GM19395 (cell line): ENCODE measurements around the gene SMAP1.

Experiments
- ATAC-seq: cut with Tn5 transposase; IDR thresholded peaks from one replicate; pipeline ENCODE4 v1.9.1; 2021; ENCODE audit warnings: mild to moderate bottlenecking, moderate library complexity; ENCODE audit not compliant: unreplicated experiment

SMAP1 gene

DNA sequence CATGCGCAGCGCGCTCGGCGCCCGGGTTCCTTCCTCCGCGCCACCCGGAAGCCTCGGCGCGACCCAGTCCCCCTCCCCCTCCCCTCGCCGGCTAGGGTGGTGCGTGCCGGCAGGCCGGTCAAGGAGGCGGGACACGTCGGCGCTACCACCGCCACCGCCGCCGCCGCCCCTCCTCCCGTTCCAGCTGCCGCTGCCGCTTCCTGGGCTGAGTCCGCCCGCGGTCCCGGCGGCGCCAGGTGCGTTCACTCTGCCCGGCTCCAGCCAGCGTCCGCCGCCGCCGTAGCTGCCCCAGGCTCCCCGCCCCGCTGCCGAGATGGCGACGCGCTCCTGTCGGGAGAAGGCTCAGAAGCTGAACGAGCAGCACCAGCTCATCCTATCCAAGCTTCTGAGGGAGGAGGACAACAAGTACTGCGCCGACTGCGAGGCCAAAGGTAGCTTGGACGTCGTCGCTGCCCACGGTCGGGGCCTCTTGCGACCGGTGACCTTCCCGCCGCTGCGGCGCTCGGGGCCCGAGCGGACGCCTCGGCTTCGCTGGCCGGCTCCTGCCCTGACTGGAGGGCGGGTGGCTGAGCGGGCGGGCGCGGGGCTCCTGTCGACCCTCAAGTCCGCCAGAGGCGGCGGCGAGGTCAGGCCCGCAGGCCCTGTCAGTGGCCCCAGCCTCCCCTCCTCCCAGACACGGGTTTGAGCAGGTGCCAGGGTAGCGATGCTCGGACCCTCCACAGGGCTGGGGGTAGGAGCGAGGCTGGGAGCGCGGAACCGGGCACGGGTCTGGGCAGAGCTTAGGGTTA is at the start of gene SMAP1:
Gene SMAP1, plus strand, starts transcription at position 173 of the 788 bp plus-strand sequence. Its CDS starts 141 bp downstream, at position 314.
- ATAC-seq = peak; percentile 89

DNA sequence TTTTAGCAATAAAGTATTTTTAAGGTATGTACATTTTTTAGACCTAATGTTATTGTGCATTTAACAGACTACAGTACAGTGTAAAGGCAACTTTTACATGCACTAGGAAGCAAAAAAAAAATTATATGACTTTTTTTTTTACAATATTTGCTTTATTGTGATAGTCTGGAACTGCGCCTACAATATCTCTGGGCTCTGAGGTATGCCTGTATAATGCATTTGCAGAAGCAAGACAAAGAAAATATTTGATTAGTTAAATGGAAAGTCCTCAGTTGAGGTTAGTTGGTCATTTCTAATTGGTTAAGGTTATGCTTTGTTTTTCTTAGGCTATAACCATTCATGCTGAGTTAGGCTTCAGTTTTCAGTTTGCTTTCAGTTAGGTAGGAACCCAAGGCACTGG is 46.9 kb upstream of the SMAP1 start:
- ATAC-seq = no peak

DNA sequence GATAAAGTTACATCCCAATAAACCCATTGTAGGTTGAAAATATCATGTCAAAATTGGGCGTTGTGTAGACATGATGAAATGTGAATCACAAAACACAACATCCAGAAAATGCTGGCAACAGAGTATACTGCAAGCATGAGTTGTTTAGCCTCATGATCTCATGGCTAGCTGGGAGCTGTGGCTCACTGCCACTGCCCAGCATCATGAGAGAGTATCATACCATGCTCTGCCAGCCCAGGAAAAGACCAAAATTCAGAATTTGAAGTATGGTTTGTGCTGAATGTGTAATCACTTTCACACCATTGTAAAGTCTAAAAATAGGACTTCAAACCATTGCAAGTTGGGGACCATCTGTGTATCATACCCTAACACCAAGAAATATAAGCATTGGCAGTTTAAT is 45.2 kb upstream of the SMAP1 start:
- ATAC-seq = no peak

DNA sequence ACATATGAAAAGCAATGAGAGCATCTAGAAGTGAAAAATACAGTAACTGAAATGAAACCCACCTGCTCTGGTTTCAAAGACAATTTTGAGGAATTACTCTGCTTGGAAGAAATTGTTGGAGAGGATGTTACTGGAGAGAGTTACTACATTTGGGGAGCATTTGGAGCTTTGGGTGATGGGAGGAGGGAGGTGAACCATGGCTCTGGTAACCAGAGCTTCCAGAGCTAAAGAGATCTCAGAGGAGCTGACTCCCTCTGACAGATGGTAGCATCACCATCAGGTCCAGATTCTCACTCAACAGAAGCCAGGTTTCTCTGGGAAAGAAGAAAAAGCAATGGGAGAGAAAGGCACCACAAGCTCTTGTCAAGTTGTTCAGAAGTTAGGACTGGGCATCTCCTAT is 42.2 kb upstream of the SMAP1 start:
- no peak for ATAC-seq

DNA sequence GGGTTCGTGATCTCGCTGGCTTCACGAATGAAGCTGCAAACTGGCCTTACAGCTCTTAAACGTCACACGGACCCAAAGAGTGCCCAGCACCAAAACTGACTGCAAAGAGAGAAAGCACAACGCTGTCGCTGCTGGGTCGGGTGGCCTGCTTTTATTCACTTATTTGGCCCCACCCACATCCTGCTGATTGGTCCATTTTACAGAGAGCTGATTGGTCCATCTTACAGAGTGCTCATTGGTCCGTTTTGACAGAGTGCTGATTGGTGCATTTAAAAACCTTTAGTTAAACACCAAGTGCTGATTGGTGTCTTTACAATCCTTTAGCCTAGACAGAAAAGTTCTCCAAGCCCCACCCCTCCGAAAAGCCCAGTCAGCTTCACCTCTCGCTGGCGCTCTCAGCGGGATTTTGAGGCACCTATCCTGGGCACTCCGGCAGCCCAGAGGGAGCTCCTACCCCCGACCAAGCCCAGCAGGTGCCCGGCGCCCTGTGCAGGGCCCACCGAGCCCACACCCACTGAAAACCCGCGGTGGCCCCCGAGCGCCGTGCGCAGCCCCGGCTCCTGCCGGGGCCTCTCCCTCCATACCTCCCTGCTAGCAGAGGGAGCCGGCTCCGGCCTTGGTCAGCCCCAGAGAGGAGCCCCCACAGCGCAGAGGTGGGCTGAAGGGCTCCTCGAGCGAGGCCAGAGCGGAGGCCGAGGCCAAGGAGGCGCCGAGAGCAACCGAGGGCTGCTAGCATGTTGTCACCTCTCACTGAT is 40.0 kb upstream of the SMAP1 start:
- ATAC-seq = no peak

DNA sequence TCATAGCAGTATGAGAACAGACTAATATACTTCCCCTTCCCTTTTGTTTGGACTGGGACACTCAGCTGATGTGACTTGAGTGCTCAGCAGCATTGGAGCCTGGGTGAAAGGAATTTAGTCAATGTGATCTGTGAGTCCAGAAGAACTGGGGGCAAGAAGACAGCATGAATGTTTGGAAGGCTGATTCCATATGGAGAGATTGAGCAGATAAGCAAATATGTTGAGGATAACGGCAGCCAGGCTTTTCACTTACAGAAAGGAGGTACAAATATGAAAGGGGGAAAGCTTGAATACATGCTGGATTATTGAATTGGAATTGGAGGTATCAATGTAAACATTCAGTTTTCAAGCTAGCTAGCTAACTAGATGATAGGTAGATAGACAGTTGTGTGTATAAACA is 37.8 kb upstream of the SMAP1 start:
- no peak for ATAC-seq

DNA sequence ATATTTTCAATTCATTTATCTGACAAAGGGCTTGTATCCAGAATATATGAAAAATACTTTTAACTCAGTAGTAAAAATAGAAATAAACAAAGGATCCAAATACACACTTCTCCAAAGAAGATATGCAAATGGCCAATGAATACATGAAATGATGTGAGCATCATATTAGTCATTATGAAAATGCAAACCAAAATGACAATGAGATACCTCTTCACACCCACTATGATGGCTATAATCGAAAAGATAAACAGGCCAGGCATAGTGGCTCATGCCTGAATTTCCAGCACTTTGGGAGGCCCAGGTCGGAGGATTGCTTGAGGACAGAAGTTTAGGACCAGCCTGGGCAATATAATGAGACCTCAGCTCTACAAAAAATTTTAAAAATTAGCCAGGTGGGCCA is 33.8 kb upstream of the SMAP1 start:
- no peak for ATAC-seq

DNA sequence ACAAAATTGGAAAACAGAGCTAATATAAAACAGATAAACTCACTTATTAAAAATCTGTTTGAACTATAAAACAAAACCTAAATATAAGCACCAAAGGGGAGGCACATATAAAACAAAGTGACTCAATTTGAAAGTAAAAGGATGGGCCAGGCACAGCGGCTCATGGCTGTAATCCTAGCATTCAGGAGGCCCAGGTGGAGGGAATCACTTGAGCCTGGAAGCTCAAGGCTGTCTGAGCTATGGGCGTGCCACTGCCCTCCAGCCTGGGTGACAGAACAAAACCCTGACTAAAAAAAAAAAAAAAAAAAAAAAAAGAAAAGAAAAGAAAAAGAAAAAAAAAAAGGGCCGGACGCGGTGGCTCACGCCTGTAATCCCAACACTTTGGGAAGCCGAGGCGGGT is 31.1 kb upstream of the SMAP1 start:
- ATAC-seq = no peak

DNA sequence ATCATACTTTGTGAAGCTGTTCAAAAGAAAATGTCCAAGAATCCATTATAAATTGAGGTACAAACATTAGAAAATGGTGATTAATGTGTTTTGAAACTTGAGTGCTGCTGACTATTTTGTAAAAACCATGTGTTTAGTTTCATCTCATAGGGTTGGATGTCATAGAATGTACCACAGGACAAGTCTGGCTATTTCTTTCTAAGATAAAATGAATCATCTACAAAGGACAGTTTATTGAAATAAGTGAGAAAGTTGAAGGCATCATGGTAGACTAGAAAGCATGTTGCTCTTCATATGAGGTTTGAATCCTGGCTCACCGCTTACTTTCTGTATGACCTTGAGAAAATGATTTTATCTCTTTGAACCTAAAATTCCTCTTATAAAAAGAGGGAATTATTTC is 29.2 kb upstream of the SMAP1 start:
- no peak for ATAC-seq

DNA sequence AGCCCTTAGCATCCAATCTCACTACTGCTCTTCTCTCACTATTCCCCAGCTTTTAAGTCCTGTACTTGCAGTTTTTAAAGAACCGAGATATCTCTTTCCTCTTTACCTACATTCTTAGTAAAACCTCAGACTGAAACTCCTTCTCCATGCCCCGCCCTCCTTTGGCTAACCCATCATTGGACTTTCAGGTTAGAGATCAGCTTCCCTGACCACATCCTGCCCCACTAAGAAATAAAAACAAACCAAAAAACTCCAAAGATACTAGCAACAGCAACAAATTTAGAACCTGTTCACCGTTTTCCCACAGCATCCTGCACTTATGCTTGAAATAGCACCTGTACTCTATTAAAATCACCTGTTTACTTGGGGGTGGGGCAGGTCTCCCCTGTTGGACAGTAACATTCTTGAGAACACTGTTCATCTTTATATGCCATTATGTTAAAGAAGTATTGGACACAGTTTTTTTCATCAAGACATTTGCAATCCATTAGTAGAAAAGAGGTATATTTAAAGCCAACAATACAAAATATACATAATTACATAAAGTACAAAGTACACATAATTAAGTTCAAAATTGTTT is 16.3 kb upstream of the SMAP1 start:
- ATAC-seq = peak; percentile 89

DNA sequence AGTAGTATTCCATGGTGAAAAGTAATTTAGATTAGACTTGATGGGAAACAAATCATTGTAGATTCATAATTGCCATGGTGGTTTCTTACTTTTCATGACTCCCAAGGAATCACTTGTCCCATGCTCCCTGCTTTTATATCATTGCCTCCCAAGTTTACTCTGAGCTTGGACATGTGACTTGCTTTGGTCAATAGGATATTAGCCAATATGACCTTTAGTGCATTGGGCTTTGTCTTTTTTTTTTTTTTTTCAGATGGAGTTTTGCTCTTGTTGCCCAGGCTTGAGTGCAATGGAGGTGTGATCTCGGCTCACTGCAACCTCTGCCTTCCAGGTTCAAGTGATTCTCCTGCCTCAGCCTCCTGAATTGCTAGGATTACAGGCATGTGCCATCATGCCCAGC is 15.5 kb upstream of the SMAP1 start:
- no peak for ATAC-seq

DNA sequence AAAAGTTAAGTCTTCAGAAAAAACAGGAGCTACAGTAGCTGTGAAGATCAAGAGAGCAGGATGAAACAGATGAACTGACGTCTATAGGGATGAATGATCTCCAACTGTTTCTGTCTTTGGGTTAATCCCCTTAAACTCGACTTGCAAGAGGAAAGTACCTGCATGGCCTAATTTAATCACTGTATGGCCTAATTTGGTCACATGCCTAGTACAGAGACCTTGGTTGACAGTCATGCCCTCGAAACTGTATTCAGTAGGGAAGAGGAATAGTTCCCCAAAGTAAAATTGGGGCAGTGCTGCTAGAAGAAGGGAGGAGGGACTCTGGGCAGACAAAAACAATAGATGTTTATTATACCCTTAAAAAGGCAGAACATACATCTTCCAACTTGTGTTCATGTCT is 10.0 kb upstream of the SMAP1 start:
- no peak for ATAC-seq

DNA sequence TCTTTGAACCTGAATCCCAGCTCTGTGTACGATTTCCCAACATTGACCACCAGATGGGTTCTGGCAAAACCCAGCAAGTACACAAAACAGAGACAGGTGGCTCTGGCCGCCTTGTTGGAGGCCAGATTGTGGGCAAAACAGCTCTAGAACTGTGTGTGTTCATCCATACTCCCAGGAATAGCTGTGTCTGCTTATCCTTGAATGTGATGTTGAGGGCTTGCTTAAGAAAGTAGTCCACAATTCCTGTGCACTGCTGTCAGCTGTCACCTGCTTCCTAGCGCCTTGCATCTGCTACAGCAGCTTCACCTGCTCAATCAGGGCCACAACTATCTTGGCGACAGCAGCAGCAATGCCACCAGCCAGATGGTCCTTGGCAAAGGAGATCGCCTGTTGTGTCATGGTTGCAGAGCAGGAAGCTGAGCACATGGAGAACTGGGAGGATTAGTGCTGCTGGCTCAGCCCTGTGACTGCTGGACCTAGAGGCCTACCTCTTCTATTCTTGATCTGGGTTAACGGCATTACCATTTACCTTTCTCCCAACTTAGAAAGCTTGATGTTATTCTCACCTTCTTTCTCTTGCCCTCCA is 3.7 kb upstream of the SMAP1 start:
- no peak for ATAC-seq

DNA sequence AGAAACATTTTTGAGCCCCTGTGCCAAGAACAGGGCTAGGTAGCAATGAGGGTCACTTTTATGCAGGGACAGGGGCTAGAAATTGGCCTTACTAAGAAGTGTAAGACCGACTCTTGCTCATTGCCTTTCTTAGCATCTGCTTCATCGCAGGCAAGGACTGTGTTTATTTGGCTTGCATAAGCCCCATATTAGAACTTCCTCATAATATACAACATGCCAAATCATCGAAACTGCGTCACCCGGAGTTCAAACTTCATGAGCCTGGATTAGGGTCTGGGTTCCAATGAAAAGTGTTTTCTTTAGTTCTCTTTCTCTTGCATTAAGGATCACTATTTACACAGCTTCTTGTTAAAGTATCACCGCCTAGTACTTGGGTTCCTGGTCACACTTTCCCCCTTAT is 977 bp upstream of the SMAP1 start:
- ATAC-seq = no peak

DNA sequence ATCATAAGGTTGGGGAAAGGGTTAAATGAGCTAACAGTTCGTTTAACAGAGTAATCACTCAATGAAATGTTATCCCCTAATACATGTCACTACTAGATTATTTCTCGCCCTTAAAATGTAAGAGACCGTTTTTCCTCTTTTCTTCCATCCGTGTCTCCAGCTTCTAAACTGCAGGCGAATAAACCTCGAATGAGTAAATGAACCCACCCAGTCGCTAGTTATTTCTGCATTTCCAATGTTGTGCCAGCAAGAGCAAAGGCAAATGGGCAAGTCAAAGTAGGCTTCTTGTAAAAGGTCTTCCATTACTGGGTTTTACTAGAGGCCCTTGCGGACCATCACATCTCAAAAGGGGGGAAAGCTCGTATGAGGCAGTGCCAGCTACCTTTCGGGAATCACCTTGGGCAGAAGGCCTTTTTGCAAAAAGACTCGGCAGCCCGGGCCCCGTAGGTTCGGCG is 400 bp upstream of the SMAP1 start:
- ATAC-seq = peak; percentile 22

DNA sequence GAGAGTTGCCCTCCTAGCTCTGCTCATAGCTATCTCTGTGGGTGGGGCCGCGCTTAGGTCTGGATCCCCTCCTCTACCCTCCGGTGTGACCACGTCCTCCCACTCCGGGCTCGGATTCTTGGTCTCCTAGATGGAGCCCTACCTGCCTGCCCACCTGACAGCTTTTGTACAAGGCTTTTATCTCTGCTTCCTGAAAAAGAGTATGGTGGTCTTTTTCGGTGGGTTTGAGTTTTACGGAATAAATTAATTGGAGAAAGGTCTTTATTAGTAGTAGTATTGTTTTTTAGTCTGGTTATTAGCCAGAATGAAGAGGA is 773 bp downstream of the SMAP1 start:
- ATAC-seq = no peak

DNA sequence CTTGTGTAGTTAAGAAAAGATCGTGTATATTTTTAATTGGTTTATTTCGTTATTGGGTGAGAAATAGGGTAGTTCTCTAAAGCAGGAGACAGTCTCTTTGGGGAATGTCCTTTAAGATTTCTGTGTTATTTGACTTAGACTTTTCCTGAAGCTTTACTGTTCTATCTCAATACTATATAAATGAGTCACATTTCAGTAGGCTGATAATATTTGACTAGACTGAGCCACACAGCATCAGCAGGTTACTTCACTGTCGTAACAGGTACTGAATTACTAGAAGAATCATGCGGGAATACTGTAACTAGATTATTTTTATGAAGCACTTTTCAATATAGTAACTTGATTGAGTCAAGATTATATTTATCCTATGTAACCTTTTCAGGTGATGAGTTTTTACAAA is 1.4 kb downstream of the SMAP1 start:
- ATAC-seq = no peak

DNA sequence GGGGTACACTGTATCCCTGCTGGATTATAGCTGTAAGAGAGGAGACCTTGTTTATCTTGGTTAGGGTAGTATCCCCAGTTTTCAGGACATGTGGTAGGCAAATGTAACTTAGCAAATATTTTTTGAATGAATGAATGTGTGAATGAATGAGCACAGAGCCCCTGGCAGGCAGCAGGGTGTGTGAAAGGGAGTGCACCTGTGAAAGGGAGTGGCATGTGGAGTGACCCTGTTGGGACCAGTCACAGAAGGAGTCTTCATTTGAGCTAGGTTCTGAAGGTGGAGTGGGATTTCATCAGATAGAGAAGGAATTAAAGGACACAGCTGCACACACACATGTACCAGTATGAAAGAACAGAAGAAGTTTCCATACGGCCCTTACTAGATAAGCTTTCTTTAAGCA is 4.9 kb downstream of the SMAP1 start:
- ATAC-seq = no peak

DNA sequence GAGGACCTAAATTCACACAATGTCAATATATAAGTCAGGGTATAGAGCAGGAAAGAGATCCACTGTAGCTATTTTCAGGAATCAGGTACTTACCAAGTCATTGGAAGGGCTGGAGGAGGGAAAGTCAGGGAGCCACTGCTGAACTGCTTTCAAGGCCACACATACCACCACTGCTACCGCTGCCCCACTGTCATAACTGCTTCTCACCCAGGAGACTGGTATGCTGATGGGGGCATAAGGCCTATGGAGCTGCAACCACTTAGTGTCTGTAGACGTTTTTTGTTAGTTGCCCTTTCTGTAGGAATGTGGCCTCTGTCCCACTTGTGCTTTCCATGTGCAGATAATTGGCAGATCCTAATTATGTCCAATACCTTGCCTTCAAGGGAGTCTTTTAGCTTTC is 5.4 kb downstream of the SMAP1 start:
- ATAC-seq = no peak

DNA sequence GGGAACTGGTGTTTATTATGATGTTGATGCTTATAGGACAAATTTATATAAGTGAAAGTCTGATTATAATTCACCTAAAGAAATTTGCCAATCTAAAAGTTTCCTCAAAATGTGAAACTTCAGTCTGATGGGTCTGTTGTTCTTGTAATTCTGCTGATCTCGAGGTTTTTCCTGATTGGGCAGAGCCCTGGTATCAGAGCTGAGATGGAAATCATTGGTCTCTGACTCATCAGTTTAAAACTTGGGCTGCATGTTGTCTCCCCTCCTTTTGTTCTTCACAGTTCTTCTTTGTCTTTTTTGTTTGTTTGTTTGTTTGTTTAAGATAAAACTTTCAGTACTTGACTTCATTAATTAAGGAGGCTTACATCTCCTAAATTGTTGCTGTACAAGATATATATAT is 5.9 kb downstream of the SMAP1 start:
- no peak for ATAC-seq

DNA sequence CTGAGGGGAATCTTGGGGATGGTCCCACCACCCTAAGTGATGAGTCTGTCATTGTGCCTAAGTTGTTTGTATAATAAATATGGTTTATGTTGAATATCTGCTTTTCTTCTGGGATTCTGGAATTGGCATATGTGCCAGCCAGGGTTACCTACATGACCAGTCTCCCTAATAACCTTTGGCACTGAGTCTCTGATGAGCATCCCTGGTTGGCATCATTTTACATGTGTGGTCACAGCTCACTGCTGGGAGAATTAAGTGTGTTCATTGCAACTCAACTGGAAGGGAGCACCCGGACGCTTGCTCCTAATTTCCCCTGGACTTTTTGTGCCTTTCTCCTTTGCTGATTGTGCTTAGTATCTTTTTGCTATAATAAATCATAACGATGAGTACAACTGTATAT is 8.1 kb downstream of the SMAP1 start:
- ATAC-seq = no peak

DNA sequence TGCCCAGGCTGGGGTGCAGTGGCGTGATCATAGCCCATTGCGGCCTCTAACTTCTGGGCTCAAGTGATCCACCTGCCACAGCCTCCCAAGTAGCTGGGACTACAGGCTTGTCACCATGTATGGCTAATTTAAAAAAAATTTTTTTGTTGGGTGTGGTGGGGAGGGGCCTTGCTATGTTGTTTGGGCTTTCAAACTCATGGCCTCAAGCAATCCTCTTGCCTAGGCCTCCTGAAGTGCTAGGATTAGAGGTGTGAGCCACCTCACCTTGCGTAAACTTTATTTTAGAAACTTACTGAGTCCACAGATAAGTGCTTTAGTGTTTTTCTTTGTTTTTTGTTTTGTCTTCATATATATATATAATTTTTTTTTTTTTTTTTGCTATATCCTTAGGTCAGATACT is 9.1 kb downstream of the SMAP1 start:
- no peak for ATAC-seq
